Amniotic stem cell (primary cell): ENCODE measurements around the gene ST7.

Source experiments
- DNase-seq: peaks from one replicate; lab custom pipeline; 2025; lab: John Stamatoyannopoulos, UW

The ST7 gene

DNA sequence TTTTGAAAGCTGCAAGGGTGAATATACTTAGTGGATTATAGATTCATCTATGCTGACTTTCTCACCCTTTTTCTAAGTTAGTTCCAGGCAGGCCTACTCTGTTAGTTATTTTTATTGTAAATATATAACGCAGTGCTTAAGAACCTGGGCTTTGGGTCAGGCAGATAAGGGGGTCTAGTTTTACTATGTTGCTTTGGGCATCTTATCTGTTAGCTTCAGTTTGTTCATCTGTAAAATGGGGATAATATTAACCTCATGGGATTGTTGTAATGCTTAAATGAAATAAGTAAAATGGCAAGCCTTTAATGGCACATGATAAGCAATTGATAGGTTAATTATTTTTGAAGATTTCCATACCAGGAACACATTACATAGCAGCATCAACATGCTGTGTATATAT is 79.5 kb downstream of the ST7 start:
- no peak for DNase-seq

- DNase-seq = no peak
Measured at GRCh38 chr7:117034851-117035464, 81.7 kb downstream of the ST7 start.

DNA sequence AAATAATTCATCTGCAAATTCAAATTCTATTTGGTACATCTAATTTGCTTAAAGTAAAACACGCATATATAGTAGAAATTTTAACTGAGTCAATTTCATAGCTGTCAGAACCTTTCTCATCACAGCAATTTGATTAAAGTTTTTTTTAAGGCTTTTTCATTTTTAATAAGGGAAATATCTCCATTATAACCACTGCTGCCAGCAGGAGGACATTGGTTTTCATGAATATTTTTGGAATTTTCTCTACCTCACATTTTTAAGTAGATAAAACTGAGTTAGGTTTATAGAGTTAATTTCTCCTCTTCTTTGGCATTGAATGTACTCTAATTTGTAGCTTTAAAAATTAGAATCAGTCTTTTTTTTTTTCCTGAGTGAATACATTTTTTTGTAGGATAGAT is 82.2 kb downstream of the ST7 start:
- no peak for DNase-seq

DNA sequence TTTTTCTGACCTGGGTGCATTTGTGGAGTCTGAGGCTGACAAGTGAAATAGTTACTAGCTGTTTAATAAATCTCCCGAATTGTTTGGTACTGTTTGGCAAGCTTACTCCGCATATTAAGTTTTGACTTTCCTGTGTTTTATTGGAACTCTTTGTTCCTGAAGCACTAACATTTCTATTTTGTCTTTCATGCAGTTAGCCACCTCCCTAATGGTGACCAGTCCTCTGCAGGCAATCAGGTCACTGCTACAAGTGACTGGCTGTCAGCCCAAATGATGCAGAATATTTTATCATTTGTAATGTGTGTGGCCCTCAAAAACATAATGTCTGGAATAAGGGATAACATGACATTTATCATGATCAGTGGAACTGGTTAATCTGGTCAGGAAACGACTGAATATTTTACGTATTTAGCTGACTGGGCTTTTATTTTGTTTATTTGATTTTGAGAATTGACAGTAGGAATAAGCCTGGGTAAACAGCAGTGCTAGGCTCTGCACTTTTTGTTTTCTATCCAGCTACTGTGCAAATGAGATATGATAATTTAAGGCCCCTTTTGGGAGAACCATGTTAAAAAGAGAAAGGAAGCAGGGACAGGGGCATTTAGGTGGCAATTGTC is 82.9 kb downstream of the ST7 start:
- no peak for DNase-seq

GRCh38 chr7:117036836-117037235 is 83.5 kb downstream of the ST7 start:
- no peak for DNase-seq

GRCh38 chr7:117038408-117038807 is 85.1 kb downstream of the ST7 start:
- DNase-seq = no peak

DNA sequence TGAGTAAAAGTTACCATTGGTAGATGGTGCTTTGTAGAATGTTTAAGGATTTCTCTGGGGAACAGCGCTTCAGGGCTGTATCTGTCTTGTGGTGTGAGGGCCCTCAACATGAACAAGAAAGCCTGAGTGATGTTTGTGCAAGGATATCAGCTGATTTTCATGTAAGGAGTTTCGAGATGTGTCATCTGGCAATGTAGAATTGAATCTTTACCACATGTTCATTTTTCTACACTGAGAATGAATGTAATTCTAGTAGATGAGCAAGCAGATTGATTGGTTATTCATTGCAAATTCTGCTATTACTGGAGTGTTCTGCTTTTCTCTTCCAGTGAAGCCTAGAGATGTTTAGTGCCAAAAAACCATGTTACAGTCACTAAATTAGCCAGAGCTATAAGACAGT is 87.7 kb downstream of the ST7 start:
- DNase-seq = no peak

DNA sequence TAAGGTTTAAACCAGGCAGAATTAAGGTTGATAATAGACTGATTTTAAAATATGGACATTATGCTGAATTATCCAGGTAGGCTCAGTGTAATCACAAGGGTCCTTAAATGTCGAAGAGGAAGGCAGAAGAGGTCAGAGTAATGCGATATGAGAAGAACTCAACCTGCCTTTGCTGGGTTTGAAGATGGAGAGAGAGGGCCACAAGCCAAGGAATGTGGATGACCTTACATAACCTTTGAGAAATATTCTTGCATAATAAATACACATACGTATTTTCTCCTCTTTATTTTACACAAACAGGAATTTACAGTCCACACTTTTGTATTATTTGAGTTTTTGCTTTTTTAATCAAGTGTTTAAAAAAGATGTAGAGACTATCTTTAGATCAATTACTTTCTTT is 88.5 kb downstream of the ST7 start:
- no peak for DNase-seq

DNA sequence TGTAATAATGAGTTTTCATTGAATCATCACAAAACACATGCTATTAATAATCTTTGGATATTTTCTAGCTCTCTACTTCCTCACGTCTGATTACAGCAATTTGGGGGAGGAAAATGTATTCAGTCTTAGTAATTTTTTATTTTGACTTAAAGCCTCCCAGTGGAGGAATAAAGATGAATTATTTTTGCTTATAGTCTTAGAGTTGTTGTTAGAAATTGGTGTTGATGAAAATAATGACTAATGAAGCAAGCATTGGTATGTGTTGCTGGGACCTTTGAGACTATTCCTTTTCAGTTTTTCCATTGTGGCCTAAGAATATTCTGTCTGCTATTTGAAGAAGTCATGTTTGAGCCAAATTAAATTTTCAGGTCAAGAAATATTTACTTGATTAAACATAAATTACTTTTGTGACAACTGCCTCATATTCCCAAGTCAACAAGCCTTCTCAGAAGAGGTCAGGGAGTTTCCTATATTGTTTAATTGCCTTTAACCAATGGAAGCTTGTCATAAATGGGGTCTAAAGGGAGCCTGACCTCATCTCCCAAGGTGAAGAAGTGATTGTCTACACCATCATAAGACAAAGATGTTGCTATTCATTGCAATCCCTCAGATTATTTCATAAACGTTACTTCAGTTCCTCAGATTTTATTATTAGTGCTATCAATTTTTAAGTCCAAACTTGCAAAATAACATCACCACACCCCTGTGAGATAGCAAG is 90.0 kb downstream of the ST7 start:
- DNase-seq = no peak

DNA sequence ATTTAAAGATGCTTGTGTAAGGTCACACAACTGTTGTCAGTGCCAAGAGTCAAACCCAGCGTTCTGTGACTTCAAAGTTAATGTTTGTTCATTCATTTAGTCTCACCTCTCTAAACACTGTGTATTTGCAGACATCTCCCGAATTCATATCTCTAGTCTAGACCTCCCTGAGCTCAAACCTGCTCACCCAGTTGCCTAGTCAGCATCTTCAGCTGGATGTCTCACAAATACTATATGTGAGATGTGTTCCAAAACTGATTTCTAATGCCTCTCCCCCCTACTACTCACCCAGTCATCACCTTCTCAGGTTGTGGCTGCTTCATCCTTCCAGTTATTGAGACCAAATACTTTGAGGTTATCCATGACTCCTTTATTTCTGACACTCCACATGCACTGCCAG is 91.4 kb downstream of the ST7 start:
- no peak for DNase-seq

DNA sequence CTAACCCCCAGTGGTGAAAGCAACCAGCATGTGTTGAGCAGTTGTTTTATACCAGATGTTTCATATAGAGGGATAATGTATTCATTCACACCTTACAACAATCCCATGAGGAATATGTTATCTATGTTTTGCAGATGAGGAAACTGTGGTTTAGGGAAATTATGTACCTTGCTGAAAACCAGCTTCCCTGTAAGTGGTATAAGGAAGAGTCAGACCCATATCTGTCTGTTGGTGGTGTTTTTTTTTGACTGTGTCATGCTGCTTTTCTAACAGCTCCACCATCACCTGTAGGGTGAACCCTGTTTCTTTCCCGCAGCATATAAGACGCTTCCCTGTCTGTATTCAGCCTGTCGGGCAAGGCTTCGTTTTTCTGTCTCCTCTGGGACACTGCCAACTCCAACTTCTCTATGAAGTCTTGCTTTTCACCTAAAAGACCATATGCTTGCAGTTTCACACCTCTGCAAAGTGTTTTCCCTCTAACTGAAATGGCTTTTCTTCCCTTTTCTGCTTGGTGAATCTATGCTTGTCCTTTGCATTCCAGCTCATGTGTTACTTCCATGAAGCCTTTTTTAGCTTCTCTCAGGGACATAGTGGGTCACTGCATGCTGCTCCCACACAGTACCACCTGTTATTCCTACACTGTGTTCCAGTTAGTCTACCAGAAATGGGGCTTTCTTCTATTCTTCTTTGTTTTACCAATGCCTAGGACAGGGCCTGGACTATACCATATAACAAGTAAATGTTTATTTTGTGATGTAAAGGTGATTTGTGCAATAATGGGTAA is 92.8 kb downstream of the ST7 start:
- DNase-seq = no peak

GRCh38 chr7:117047496-117047895 is 94.2 kb downstream of the ST7 start:
- DNase-seq = no peak

DNA sequence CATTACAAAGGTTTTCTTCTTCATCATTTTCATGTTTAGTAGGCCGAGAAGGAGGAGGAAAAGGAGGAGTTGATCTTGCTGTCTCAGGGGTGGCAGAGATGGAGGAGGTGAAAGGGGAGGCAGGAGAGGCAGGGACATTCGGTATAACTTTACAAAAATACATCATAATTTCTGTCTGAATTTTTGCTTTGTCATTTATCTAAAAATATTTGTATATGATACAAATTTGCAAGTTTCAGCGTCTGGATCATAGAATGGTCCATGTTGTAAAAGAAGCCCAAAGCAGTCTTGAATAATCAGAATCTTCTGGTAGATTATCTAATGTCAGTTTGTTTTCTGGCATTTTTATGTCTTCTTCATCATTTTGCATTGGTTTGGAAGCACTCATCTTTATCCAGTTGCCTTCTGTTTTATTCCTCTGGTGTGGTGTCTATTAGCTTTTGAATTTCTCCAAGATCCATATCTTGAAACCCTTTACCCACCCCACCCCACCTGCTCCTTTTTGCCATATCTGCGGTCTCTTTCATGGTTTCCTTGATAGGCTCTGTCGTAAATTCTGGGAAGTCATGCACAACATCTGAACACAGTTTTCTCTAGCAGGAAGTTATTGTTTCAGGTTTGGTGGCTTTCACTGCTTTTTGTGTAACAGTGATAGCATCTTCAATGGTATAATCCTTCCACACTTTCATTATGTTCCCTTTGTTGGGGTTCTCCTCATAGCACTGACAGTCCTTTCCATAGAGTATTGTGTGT is 95.0 kb downstream of the ST7 start:
- no peak for DNase-seq

- no peak for DNase-seq
Measured at GRCh38 chr7:117048882-117049281, 95.6 kb downstream of the ST7 start.

DNA sequence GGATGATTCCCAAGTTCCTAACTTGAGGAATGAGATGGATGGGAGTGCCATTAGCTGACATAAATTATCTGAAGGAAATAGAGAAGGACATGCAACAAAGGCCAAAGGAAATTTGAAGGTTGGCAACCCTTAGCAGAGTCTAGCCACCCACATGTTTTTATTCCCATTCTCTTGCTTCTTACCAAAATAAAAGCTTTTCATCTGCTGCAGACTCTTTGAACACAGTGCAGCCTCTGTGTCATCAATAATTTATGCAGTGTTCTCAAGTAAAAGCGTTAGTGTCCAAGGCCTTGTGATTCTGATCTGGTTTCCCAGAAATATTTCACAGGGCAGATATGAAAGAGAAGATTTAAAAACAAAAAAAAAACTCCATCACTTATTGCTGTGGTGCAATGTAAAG is 98.5 kb downstream of the ST7 start:
- no peak for DNase-seq

- DNase-seq = no peak
Measured at GRCh38 chr7:117053432-117053831, 100.1 kb downstream of the ST7 start.

GRCh38 chr7:117061751-117062150 is 108.5 kb downstream of the ST7 start:
- no peak for DNase-seq

DNA sequence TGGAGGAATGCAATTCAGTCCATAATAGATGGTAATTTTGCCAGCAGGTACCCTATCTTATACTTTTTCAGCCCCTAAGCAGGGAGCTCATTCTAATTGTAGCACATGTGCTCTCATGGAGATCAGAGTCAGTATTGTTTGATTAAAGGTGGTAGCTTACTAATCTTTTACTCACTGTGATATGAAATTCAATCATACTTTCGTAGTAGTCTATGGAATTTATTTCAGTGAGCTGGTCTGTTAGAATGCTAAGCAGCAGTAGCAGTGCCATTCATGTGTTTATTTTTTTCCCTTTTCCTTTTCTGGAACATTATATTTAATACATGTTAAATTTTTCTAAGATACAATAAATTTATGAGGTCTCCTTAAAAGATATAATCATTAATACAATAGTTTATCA is 109.0 kb downstream of the ST7 start:
- DNase-seq = no peak

- DNase-seq = no peak
Measured at GRCh38 chr7:117064688-117065087, 111.4 kb downstream of the ST7 start.

- DNase-seq = no peak
Measured at GRCh38 chr7:117065571-117066150, 112.4 kb downstream of the ST7 start.

- no peak for DNase-seq
Measured at GRCh38 chr7:117066668-117067067, 113.4 kb downstream of the ST7 start.

DNA sequence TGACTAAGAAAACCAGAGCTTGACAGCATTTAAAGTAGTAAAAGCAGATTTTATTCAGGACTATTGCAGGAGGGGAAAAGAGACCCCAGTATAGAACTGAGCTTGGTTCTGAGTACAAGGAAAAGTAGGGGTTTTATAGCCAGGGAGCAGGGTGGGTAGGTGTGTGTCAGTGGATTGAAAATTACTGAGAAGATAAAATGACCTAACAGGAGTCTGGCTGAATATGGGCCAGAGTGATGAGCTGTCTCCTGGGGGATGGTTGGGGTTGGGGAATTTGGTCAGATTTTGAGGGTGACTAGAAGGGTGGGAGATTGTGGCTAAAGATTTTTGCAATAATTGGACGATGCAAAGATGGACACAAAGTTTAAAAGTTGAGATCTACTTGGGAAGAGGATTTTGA is 114.0 kb downstream of the ST7 start:
- DNase-seq = no peak
